PC-3 (cell line): ENCODE measurements around the gene AADACL4. TPM values are rescaled to one million over a fixed set of nuclear protein-coding genes. Genes with fewer than 3 reads are reported as not detected.

Experiments
- ATAC-seq: fragments of 200-7000 bp; cut with Tn5 transposase; 2 replicates; pipeline ENCODE4 v1.9.1; 2020; ENCODE audit warnings: mild to moderate bottlenecking, moderate library complexity
- BruUV-seq: library from RNA; stranded (reverse); fragments of 400-500 nt; replicated peaks from 2 replicates; lab custom pipeline; 2021; lab: Mats Ljungman, UMichigan
- CTCF ChIA-PET: fragments of 300-600 bp; sonication (Branson Sonifier 250); formaldehyde crosslinking; loops from one replicate; lab custom pipeline; 2022; ENCODE audit warnings: antibody characterized with exemption; lab: Charles Lee
- POLR2A ChIA-PET: fragments of 300-600 bp; sonication (Branson Sonifier 250); formaldehyde crosslinking; loops from one replicate; lab custom pipeline; 2022; ENCODE audit warnings: antibody characterized with exemption; ENCODE audit not compliant: unreplicated experiment; lab: Charles Lee
- DNase-seq: peaks from one replicate; pipeline ENCODE4 v3.0.0-alpha.2; 2015
- H2AFZ ChIP-seq: fragments of 300-600 bp; sonication (generic); 2 replicates; pipeline ENCODE4 v1.6.0; 2016; ENCODE audit warnings: antibody characterized with exemption, low read length
- H3F3A ChIP-seq: fragments of 300-600 bp; sonication (generic); one replicate; pipeline ENCODE4 v1.6.0; 2017; ENCODE audit warnings: antibody characterized with exemption, low read length, control low read depth, mild to moderate bottlenecking; ENCODE audit not compliant: unreplicated experiment
- H3K27ac ChIP-seq: fragments of 300-600 bp; sonication (generic); 2 replicates; pipeline ENCODE4 v1.5.1; 2016; ENCODE audit warnings: mild to moderate bottlenecking, low read length
- H3K27me3 ChIP-seq: fragments of 300-600 bp; sonication (generic); 2 replicates; pipeline ENCODE4 v1.6.1; 2016; ENCODE audit warnings: low read length, mixed read lengths
- H3K36me3 ChIP-seq: fragments of 300-600 bp; sonication (generic); 2 replicates; pipeline ENCODE4 v1.6.1; 2016; ENCODE audit warnings: low read depth, mixed run types, low read length, mixed read lengths
- H3K4me1 ChIP-seq: fragments of 300-600 bp; sonication (generic); 2 replicates; pipeline ENCODE4 v1.5.1; 2016; ENCODE audit warnings: low read length; ENCODE audit not compliant: insufficient read depth
- H3K4me2 ChIP-seq: fragments of 300-600 bp; sonication (generic); 2 replicates; pipeline ENCODE4 v1.6.0; 2016; ENCODE audit warnings: low read length
- H3K4me3 ChIP-seq: fragments of 300-600 bp; sonication (generic); 2 replicates; pipeline ENCODE4 v1.5.1; 2016; ENCODE audit warnings: mild to moderate bottlenecking, low read length, mixed read lengths
- H3K79me2 ChIP-seq: fragments of 300-600 bp; sonication (generic); 2 replicates; pipeline ENCODE4 v1.6.1; 2017; ENCODE audit warnings: low read length, mixed read lengths
- H3K9ac ChIP-seq: fragments of 300-600 bp; sonication (generic); 2 replicates; pipeline ENCODE4 v1.6.0; 2016; ENCODE audit warnings: mild to moderate bottlenecking, low read length
- H3K9me2 ChIP-seq: fragments of 300-600 bp; sonication (generic); replicated peaks from 2 replicates; pipeline ENCODE4 v1.6.1; 2016; ENCODE audit warnings: mixed run types, low read length, mixed read lengths
- H3K9me3 ChIP-seq: fragments of 300-600 bp; sonication (generic); 2 replicates; pipeline ENCODE4 v1.6.1; 2016; ENCODE audit warnings: low read length, mixed read lengths
- H4K20me1 ChIP-seq: fragments of 300-600 bp; sonication (generic); 2 replicates; pipeline ENCODE4 v1.6.1; 2016; ENCODE audit warnings: low read length, mixed read lengths
- CTCF ChIP-seq: fragments of 300-600 bp; sonication (generic); conservative IDR thresholded peaks from 2 replicates; pipeline ENCODE4 v1.5.1; 2017; ENCODE audit warnings: antibody characterized with exemption, low read depth, mild to moderate bottlenecking, low read length
- EZH2 ChIP-seq: fragments of 300-600 bp; sonication (generic); IDR thresholded peaks from one replicate; pipeline ENCODE4 v1.6.1; 2017; ENCODE audit warnings: antibody characterized with exemption, mild to moderate bottlenecking, low read length; ENCODE audit not compliant: unreplicated experiment
- EZH2phosphoT487 ChIP-seq: fragments of 300-600 bp; sonication (generic); IDR thresholded peaks from 2 replicates; pipeline ENCODE4 v1.6.1; 2018; ENCODE audit warnings: mild to moderate bottlenecking, antibody characterized with exemption, low read length, borderline replicate concordance
- intact Hi-C: fragments of 100-400 bp; cut with micrococcal nuclease; formaldehyde crosslinking; loops from 2 replicates; pipeline ENCODE4 v1.9.0; 2023
- total RNA-seq: library from RNA; depleted of rRNA; stranded (reverse); fragments of >200 nt; gene quantifications from 2 replicates; pipeline ENCODE4 v1.2.3, GENCODE V29; 2014

AADACL4 gene
- total RNA-seq, 1 experiment from 2014 or later: not detected

- ChIA-PET CTCF (no interaction called here), POLR2A (no interaction called here)
- DNase-seq: peak; percentile 27
- no peak overlapping the region for H3K4me2 ChIP-seq
- TF ChIP-seq EZH2phosphoT487 (no peak), EZH2 (no peak), CTCF (no peak)
- H3F3A ChIP-seq: no peaks in the 10 kb centered on the region
- H3K36me3 ChIP-seq: no peaks in the 10 kb centered on the region
- BruUV-seq: no TSS peak
- H3K4me3 ChIP-seq: no peak overlapping the region
- H4K20me1 ChIP-seq: no peaks in the 10 kb centered on the region
- no peaks in the 10 kb centered on the region for H3K4me1 ChIP-seq
- no peak overlapping the region for H3K9ac ChIP-seq
- H3K9me3 ChIP-seq: 0 out of 2 replicates have a peak, but pooled peaks cover 3% of the 10 kb centered on the region
- no peak overlapping the region for H2AFZ ChIP-seq
- H3K27ac ChIP-seq: no peak overlapping the region
- no peak for ATAC-seq
- H3K9me2 ChIP-seq: no peaks in the 10 kb centered on the region
- H3K27me3 ChIP-seq: peaks cover 45% of the 10 kb centered on the region
- H3K79me2 ChIP-seq: no peaks in the 10 kb centered on the region
- intact Hi-C loops: no loop called here
Measured at GRCh38 chr1:12697397-12697796, 53.5 kb downstream of the AADACL4 start.

GRCh38 chr1:12703821-12704451 lies 60.1 kb downstream of the AADACL4 start:
- Histone ChIP-seq H3K4me2 (no peak overlapping the region), H3K9me3 (no peaks in the 10 kb centered on the region), H4K20me1 (no peaks in the 10 kb centered on the region), H3K9ac (no peak overlapping the region), H2AFZ (no peak overlapping the region), H3K27ac (no peak overlapping the region), H3K27me3 (peaks cover 11% of the 10 kb centered on the region; the same call in 1 of the 2 replicates), H3K4me3 (no peak overlapping the region), H3K79me2 (no peaks in the 10 kb centered on the region), H3K4me1 (no peaks in the 10 kb centered on the region), H3K9me2 (no peaks in the 10 kb centered on the region), H3F3A (no peaks in the 10 kb centered on the region), H3K36me3 (no peaks in the 10 kb centered on the region)
- DNase-seq (no peak), ATAC-seq (no peak)
- POLR2A ChIA-PET: no interaction called here
- TF ChIP-seq CTCF: no peak
- no peak for TF ChIP-seq EZH2phosphoT487
- TF ChIP-seq EZH2: no peak
- intact Hi-C loops: no loop called here
- CTCF ChIA-PET: no interaction called here
- BruUV-seq: no TSS peak

GRCh38 chr1:12706061-12706460 lies 62.2 kb downstream of the AADACL4 start:
- Histone ChIP-seq H3K9me3 (no peaks in the 10 kb centered on the region), H3K27ac (no peak overlapping the region), H3K9ac (no peak overlapping the region), H3K9me2 (no peaks in the 10 kb centered on the region), H3K27me3 (peaks cover under 1% of the 10 kb centered on the region; the same call in 1 of the 2 replicates), H3K4me1 (no peaks in the 10 kb centered on the region), H3F3A (no peaks in the 10 kb centered on the region), H2AFZ (no peak overlapping the region), H3K4me3 (no peak overlapping the region), H4K20me1 (no peaks in the 10 kb centered on the region), H3K4me2 (no peak overlapping the region), H3K79me2 (no peaks in the 10 kb centered on the region), H3K36me3 (no peaks in the 10 kb centered on the region)
- POLR2A ChIA-PET: no interaction called here
- TF ChIP-seq EZH2phosphoT487 (no peak), CTCF (no peak), EZH2 (no peak)
- DNase-seq (no peak), ATAC-seq (no peak)
- intact Hi-C loops: no loop called here
- no TSS peak for BruUV-seq
- CTCF ChIA-PET: no interaction called here
